GM12878 (cell line): ENCODE data around the gene CHRM1.

Experiments
- BMI1 ChIP-seq: fragments of 450-650 bp; IDR thresholded peaks from 2 replicates; pipeline ENCODE4 v1.6.1; 2016; ENCODE audit warnings: mild to moderate bottlenecking, moderate library complexity, borderline replicate concordance
- CTCF ChIP-seq, 3 experiments: IDR thresholded peaks in 2 of 3; conservative IDR thresholded peaks in 1 of 3; 2 replicates each; pipeline ENCODE4 v1.5.1; 2011; ENCODE audit warnings: low read depth in 3 of 3, low read length in 3 of 3, mild to moderate bottlenecking in 3 of 3, control low read depth in 2 of 3, moderate library complexity in 2 of 3, inconsistent platforms in 1 of 3, mixed read lengths in 1 of 3; ENCODE audit not compliant: control insufficient read depth in 2 of 3, insufficient read depth in 1 of 3; ENCODE audit errors: extremely low read depth in 1 of 3
- ESRRA ChIP-seq: IDR thresholded peaks from 2 replicates; pipeline ENCODE4 v1.6.1; 2012; ENCODE audit warnings: mild to moderate bottlenecking, low read length, improper control_type of control experiment
- MEF2A ChIP-seq: IDR thresholded peaks from 2 replicates; pipeline ENCODE4 v1.6.1; 2011; ENCODE audit warnings: low read depth, mild to moderate bottlenecking, low read length, moderate library complexity; ENCODE audit not compliant: insufficient read depth
- RBBP5 ChIP-seq: fragments of 200-600 bp; sonication (generic); conservative IDR thresholded peaks from 2 replicates; pipeline ENCODE4 v1.6.1; 2016

GRCh38 chr11:62953811-62954210 is 32.6 kb upstream of the CHRM1 start:
- TF ChIP-seq CTCF (IDR thresholded peaks at IDR 0.05 in 2 of 3, conservative IDR thresholded peaks at IDR 0.05 in 1 of 3; ENCODE audit: control insufficient read depth in 2 of 3, extremely low read depth in 1 of 3, insufficient read depth in 1 of 3, low read depth in 3 of 3, low read length in 3 of 3) (no peak), ESRRA (no peak), BMI1 (no peak), RBBP5 (no peak), MEF2A (no peak)
